H9 (cell line): ENCODE data around the gene LNPEP. TPM values are rescaled to one million over a fixed set of nuclear protein-coding genes. Genes with fewer than 3 reads are reported as not detected.

Experiments used
- DNase-seq: peaks from one replicate; pipeline ENCODE4 v3.0.0-alpha.2; 2017
- H2AFZ ChIP-seq: one replicate; pipeline ENCODE4 v1.6.1; 2013; ENCODE audit warnings: mild to moderate bottlenecking, low read length, control low read depth, moderate library complexity
- H2AK5ac ChIP-seq: 2 replicates; pipeline ENCODE4 v1.6.1; 2013; ENCODE audit warnings: low read length, control low read depth, mixed read lengths; ENCODE audit not compliant: insufficient read length
- H2BK120ac ChIP-seq: one replicate; pipeline ENCODE4 v1.6.1; 2013; ENCODE audit warnings: low read depth, mild to moderate bottlenecking, low read length, control low read depth, inconsistent platforms; ENCODE audit not compliant: poor library complexity, severe bottlenecking
- H2BK12ac ChIP-seq: 2 replicates; pipeline ENCODE4 v1.6.1; 2013; ENCODE audit warnings: low read length, control low read depth, mixed read lengths, low read depth; ENCODE audit not compliant: insufficient read length
- H2BK15ac ChIP-seq: 2 replicates; pipeline ENCODE4 v1.6.1; 2013; ENCODE audit warnings: low read depth, low read length, control low read depth
- H2BK20ac ChIP-seq: one replicate; pipeline ENCODE4 v1.6.1; 2013; ENCODE audit warnings: low read depth, mild to moderate bottlenecking, low read length, control low read depth, inconsistent platforms; ENCODE audit not compliant: poor library complexity, severe bottlenecking
- H2BK5ac ChIP-seq: 2 replicates; pipeline ENCODE4 v1.6.1; 2013; ENCODE audit warnings: low read length, control low read depth, mixed read lengths; ENCODE audit not compliant: insufficient read length
- H3K14ac ChIP-seq: 2 replicates; pipeline ENCODE4 v1.6.1; 2013; ENCODE audit warnings: low read length, control low read depth; ENCODE audit not compliant: insufficient read depth
- H3K18ac ChIP-seq: 2 replicates; pipeline ENCODE4 v1.6.1; 2013; ENCODE audit warnings: low read depth, mild to moderate bottlenecking, mixed read lengths, low read length, control low read depth; ENCODE audit not compliant: insufficient read length
- H3K23ac ChIP-seq: 2 replicates; pipeline ENCODE4 v1.6.1; 2013; ENCODE audit warnings: low read length, control low read depth, mixed read lengths, low read depth; ENCODE audit not compliant: insufficient read length
- H3K23me2 ChIP-seq: 2 replicates; pipeline ENCODE4 v1.6.1; 2013; ENCODE audit warnings: low read depth, mild to moderate bottlenecking, mixed read lengths, low read length, control low read depth; ENCODE audit not compliant: insufficient read length, poor library complexity, severe bottlenecking
- H3K27ac ChIP-seq: 2 replicates; pipeline ENCODE4 v1.5.1; 2013; ENCODE audit warnings: low read length, control low read depth, mixed read lengths, low read depth; ENCODE audit not compliant: insufficient read length
- H3K27me3 ChIP-seq: 2 replicates; pipeline ENCODE4 v1.6.1; 2013; ENCODE audit warnings: low read length, control low read depth, inconsistent platforms; ENCODE audit not compliant: insufficient read depth
- H3K4ac ChIP-seq: 2 replicates; pipeline ENCODE4 v1.6.1; 2013; ENCODE audit warnings: low read depth, mild to moderate bottlenecking, control low read depth, inconsistent platforms, low read length, moderate library complexity
- H3K4me1 ChIP-seq: 2 replicates; pipeline ENCODE4 v1.6.1; 2013; ENCODE audit warnings: low read length, control low read depth, inconsistent platforms; ENCODE audit not compliant: insufficient read depth
- H3K4me2 ChIP-seq: 2 replicates; pipeline ENCODE4 v1.6.1; 2013; ENCODE audit warnings: low read length, control low read depth, mixed read lengths; ENCODE audit not compliant: insufficient read length, insufficient read depth
- H3K56ac ChIP-seq: 2 replicates; pipeline ENCODE4 v1.6.1; 2013; ENCODE audit warnings: low read depth, mild to moderate bottlenecking, mixed read lengths, low read length, control low read depth; ENCODE audit not compliant: insufficient read length
- H3K79me1 ChIP-seq: 2 replicates; pipeline ENCODE4 v1.6.1; 2013; ENCODE audit warnings: low read depth, mild to moderate bottlenecking, moderate library complexity, low read length, control low read depth, inconsistent platforms; ENCODE audit not compliant: insufficient read depth, poor library complexity, severe bottlenecking
- H3K79me2 ChIP-seq: 2 replicates; pipeline ENCODE4 v1.6.1; 2013; ENCODE audit warnings: low read length, control low read depth, inconsistent platforms; ENCODE audit not compliant: insufficient read depth
- H3K9ac ChIP-seq: 2 replicates; pipeline ENCODE4 v1.6.1; 2013; ENCODE audit warnings: low read length, control low read depth, mixed read lengths; ENCODE audit not compliant: insufficient read length; ENCODE audit errors: extremely low read depth
- H3K9me3 ChIP-seq: one replicate; pipeline ENCODE4 v1.6.1; 2013; ENCODE audit warnings: low read depth, low read length, inconsistent platforms; ENCODE audit not compliant: control insufficient read depth
- H3T11ph ChIP-seq: one replicate; pipeline ENCODE4 v1.6.1; 2013; ENCODE audit warnings: mild to moderate bottlenecking, low read length, control low read depth, inconsistent platforms
- H4K20me1 ChIP-seq: one replicate; pipeline ENCODE4 v1.6.1; 2013; ENCODE audit not compliant: control insufficient read depth, insufficient read length, insufficient read depth
- H4K5ac ChIP-seq: 2 replicates; pipeline ENCODE4 v1.6.1; 2013; ENCODE audit warnings: low read depth, mild to moderate bottlenecking, mixed read lengths, low read length, control low read depth; ENCODE audit not compliant: insufficient read length
- H4K8ac ChIP-seq: replicated peaks from 2 replicates; pipeline ENCODE4 v1.6.1; 2013; ENCODE audit warnings: low read length, control low read depth, mixed read lengths, low read depth; ENCODE audit not compliant: insufficient read length
- H4K91ac ChIP-seq: 2 replicates; pipeline ENCODE4 v1.6.1; 2013; ENCODE audit warnings: low read depth, mild to moderate bottlenecking, moderate library complexity, mixed read lengths, low read length, control low read depth; ENCODE audit not compliant: insufficient read length
- H3K27ac Mint-ChIP-seq, 3 experiments: 2 replicates in 2 of 3; 3 replicates in 1 of 3; pipeline ENCODE4 v1.8.0; 2020 to 2021; ENCODE audit warnings: mixed read lengths in 3 of 3, mild to moderate bottlenecking in 1 of 3, moderate library complexity in 1 of 3
- H3K27me3 Mint-ChIP-seq: 2 replicates; pipeline ENCODE4 v1.8.0; 2021; ENCODE audit warnings: low read depth, mild to moderate bottlenecking, moderate library complexity, mixed read lengths
- H3K36me3 Mint-ChIP-seq, 3 experiments: 2 replicates in 2 of 3; 3 replicates in 1 of 3; pipeline ENCODE4 v1.8.0; 2020 to 2021; ENCODE audit warnings: low read depth in 3 of 3, mixed read lengths in 3 of 3; ENCODE audit not compliant: insufficient read depth in 1 of 3
- H3K4me1 Mint-ChIP-seq, 2 experiments: 2 replicates each; pipeline ENCODE4 v1.8.0; 2020; ENCODE audit warnings: mixed read lengths in 2 of 2
- H3K4me3 Mint-ChIP-seq, 2 experiments: 2 replicates in 1 of 2; 3 replicates in 1 of 2; pipeline ENCODE4 v1.8.0; 2020 to 2021; ENCODE audit warnings: mild to moderate bottlenecking in 2 of 2, mixed read lengths in 2 of 2, moderate library complexity in 1 of 2
- H3K9me3 Mint-ChIP-seq, 2 experiments: 2 replicates in 1 of 2; 3 replicates in 1 of 2; pipeline ENCODE4 v1.8.0; 2020; ENCODE audit warnings: mild to moderate bottlenecking in 2 of 2, mixed read lengths in 2 of 2, moderate library complexity in 1 of 2
- CTCF ChIP-seq: fragments of 200-600 bp; sonication (generic); conservative IDR thresholded peaks from 3 replicates; pipeline ENCODE4 v1.8.0; 2021; ENCODE audit warnings: antibody characterized with exemption, mild to moderate bottlenecking
- WGBS: extraction: QIAGEN DNeasy Blood & Tissue Kit; methylation state at CpG from one replicate; pipeline ENCODE4 v1.1.7; 2013; ENCODE audit warnings: missing lambda C conversion rate, low lambda C conversion rate, mixed read lengths; ENCODE audit not compliant: insufficient read length; ENCODE audit errors: extremely low coverage; 5-methylcytosine and 5-hydroxymethylcytosine counted together
- total RNA-seq: library from RNA; stranded (reverse); gene quantifications from 2 replicates; pipeline ENCODE4 v1.2.1, GENCODE V29; 2021

LNPEP gene
- total RNA-seq, 1 experiment from 2014 or later: 4.1 TPM

- Histone ChIP-seq H3K4me1 (no peaks in the 10 kb centered on the region), H3K4me2 (no peak overlapping the region), H2BK12ac (no peak overlapping the region), H2BK20ac (no peak overlapping the region), H3T11ph (no peak overlapping the region), H3K18ac (no peak overlapping the region), H4K5ac (no peak overlapping the region), H3K27ac (no peak overlapping the region), H3K79me2 (no peaks in the 10 kb centered on the region), H3K23me2 (no peaks in the 10 kb centered on the region), H4K8ac (no peak overlapping the region), H3K9me3 (no peaks in the 10 kb centered on the region), H3K27me3 (no peaks in the 10 kb centered on the region), H2BK5ac (no peak overlapping the region), H4K91ac (no peak overlapping the region), H3K14ac (no peak overlapping the region), H3K9ac (no peak overlapping the region), H4K20me1 (no peaks in the 10 kb centered on the region), H2BK120ac (no peak overlapping the region), H3K79me1 (no peaks in the 10 kb centered on the region), H2BK15ac (no peak overlapping the region), H3K23ac (no peak overlapping the region), H3K56ac (no peak overlapping the region), H3K4ac (no peak overlapping the region), H2AK5ac (no peak overlapping the region), H2AFZ (no peak overlapping the region)
- Mint-ChIP-seq H3K4me3 (no peak overlapping the region), H3K4me1 (no peaks in the 10 kb centered on the region), H3K27ac (no peak overlapping the region), H3K36me3 (peaks cover 0 to 2% (median 0%) of the 10 kb centered on the region in 3 experiments; a peak in 1 of 7 replicates), H3K9me3 (no peaks in the 10 kb centered on the region), H3K27me3 (no peaks in the 10 kb centered on the region)
- DNase-seq: no peak
- WGBS: no CpG with 5 or more reads among the region's 1 CpG
- TF ChIP-seq CTCF: no peak
Observed at GRCh38 chr5:96984506-96985192, 48.8 kb downstream of the LNPEP start.
